Hematopoietic multipotent progenitor cell treated with erythropoietin and hydrocortisone succinate and interleukin-3 and kit ligand, for 4 days (in vitro differentiated cells): Measurements from ENCODE around the gene SYNPO.

Experiments
- DNase-seq: peaks from one replicate; pipeline ENCODE4 v3.0.0-alpha.2; 2015

Gene SYNPO, protein sequence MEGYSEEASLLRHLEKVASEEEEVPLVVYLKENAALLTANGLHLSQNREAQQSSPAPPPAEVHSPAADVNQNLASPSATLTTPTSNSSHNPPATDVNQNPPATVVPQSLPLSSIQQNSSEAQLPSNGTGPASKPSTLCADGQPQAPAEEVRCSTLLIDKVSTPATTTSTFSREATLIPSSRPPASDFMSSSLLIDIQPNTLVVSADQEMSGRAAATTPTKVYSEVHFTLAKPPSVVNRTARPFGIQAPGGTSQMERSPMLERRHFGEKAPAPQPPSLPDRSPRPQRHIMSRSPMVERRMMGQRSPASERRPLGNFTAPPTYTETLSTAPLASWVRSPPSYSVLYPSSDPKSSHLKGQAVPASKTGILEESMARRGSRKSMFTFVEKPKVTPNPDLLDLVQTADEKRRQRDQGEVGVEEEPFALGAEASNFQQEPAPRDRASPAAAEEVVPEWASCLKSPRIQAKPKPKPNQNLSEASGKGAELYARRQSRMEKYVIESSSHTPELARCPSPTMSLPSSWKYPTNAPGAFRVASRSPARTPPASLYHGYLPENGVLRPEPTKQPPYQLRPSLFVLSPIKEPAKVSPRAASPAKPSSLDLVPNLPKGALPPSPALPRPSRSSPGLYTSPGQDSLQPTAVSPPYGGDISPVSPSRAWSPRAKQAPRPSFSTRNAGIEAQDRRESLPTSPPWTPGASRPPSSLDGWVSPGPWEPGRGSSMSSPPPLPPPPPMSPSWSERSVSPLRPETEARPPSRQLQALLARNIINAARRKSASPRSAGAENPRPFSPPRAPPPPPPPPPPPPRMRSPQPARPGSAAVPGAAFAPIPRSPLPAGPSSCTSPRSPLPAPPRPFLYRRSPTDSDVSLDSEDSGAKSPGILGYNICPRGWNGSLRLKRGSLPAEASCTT

GRCh38 chr5:150640311-150641005 lies at the start of gene SYNPO:
Gene SYNPO, plus strand, starts transcription at chr5:150640660. Its CDS starts 7,616 bp downstream, at chr5:150648276.
- DNase-seq, result no peak

- DNase-seq, result no peak
These were observed 49.3 kb upstream of the SYNPO start for GRCh38 chr5:150590979-150591695.

- peak; percentile 57 for DNase-seq
These were observed 46.9 kb upstream of the SYNPO start for GRCh38 chr5:150593593-150593992.

DNA sequence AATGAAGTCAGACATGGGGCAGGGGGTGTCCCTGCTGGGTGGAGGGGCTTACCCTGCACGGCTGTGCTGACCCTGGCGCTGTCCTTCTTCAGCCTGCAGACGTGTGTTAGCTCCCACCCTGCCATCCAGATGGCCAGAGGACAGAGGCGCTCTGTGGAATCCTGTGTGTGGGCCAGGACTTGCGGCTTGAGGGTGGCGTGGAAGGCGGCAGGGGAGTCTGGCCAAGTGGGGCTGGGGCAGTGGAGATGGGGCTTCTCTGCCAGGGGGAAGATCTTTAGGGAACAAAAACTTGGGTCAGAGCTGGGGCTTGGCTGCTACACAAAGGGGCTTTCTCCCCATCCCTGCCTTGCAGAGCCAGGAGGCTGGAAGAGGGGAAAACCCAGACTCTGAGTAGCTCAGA lies 46.5 kb upstream of the SYNPO start:
- DNase-seq, result no peak

DNA sequence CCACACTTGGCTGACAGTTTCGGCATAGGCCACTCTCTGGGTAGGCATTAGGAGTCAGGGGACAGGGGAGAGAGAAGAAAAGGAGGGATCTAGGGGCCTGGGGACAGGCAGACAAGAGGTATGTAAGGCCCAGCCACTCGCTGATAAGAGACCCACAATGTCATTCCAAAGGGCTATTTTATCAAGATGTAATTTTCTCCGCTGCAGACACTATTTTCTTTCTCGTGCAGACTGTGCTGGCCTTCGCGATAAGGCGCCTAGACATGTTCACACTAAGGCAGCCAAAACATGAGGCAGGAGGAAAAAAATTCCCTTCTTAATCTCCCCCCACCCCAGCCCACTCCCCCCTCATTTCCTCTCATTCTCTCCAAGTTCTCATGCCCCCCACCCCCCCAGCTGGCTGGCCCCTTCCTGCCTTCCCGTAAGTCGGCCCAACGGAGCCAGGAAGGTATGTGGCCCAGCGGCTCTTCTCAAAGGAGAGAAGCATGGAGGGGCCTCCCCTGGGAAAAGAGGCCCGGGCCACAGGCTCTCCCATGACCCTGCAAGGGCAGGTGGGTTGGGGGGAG lies 44.9 kb upstream of the SYNPO start:
- peak; percentile 78 for DNase-seq

- peak; percentile 13 for DNase-seq
These were observed 44.1 kb upstream of the SYNPO start for GRCh38 chr5:150596313-150596712.

GRCh38 chr5:150596826-150597225 lies 43.6 kb upstream of the SYNPO start:
- peak; percentile 50 for DNase-seq

- no peak for DNase-seq
These were observed 42.5 kb upstream of the SYNPO start for GRCh38 chr5:150598006-150598405.

GRCh38 chr5:150598821-150599273 lies 41.6 kb upstream of the SYNPO start:
- no peak for DNase-seq

DNA sequence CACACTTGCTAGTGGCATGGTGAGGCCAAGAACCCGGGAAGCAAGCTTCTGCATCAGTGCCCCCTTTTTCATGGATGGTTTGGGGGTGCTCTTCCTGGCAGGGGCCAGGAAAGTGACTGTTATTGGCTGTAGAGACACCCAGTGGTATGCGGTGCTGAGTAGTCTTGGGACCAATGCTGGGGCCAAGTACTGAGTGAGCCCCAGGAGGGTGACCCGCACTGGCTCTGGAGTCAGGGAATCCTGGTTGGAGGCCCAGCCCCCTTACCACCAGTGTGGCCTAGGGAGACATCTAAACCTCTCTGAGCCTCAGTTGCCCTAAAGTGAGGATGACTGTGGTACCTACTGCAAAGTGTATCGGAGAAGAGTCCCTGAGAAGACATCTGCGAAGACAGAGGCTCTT lies 41.2 kb upstream of the SYNPO start:
- no peak for DNase-seq

- DNase-seq, result no peak
These were observed 40.4 kb upstream of the SYNPO start for GRCh38 chr5:150599917-150600511.

DNA sequence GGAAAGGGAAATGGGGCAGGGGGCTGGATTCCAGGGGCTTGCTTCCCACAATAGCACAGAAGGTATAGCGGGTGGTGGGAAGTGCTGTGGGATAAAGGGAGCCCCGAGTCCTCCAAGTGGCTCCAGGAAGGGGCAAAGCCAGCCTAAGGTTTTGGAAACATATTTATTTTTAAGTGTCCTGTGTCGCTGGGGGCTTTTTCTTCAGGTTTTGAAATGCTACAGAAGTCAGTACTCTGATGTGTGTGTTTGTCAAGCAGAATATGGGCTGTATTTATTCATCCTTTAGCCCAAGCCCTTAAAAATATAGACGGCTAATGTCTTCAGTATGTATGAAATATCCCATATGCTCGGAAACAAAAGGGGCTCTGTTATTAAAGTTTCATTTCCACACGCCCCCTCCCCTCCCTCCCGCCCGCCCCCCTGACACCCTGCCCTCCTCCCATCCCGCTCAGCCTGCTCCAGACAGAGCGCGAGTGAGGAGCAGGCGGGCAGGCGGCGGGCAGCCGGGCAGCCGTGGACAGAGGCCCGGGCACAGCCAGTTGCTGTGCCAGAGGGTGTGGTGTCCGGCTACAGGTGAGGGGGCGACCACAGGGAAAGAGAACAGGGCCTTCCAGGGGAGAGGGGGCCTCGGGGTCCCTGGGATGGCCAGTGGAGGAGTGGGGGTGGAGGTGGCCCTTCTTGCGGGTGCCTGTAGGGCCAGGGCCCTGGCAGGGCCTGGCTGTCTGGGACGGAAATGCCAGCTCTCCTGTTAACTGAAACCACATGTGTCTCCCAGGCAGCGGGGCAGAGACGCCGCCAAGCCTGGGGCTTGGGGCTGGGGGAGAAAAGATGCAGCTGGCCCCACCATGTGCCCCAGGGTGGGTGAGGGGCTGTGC lies 39.6 kb upstream of the SYNPO start:
- DNase-seq, result no peak

DNA sequence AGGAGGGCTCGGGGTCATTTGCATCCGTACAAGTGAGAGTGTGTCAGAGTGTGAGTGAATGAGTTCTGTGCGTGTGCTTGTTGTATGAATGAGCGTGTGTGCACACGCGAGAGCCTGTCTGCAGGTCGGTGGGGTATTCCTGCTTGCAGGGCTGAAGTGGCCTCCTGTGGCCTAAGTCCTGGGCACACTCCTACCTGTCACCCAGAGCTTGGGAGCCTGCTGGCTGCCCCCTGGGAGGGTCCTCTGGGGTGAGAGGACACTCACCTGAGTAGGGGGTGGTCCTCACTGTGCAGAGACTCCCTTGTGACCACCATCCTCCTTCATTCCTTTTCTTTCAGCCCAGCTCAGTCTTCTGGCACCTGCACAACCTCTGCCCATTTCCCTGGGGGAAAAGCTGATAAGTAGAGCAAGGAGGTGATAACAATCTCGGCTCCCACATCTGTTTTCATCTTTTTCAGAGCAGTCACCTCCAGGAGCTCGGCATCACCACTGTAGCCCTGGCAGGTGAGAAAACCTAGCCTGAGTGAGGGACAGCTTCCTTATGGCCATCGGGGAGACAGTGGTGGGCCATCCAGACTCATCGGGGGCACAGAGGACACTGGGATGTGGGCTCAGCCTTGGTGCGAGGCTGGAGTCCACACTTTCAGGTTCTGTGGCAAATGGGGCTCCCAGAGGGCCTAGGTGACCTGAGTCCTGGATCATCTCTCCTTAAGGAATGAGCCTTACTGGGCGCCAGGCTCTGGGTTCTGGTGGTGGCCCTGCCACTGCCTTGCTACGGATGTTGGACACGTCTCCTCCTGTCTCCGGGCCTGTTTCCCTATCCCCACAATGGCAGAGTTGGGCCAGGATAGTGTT lies 38.7 kb upstream of the SYNPO start:
- DNase-seq, result no peak

DNA sequence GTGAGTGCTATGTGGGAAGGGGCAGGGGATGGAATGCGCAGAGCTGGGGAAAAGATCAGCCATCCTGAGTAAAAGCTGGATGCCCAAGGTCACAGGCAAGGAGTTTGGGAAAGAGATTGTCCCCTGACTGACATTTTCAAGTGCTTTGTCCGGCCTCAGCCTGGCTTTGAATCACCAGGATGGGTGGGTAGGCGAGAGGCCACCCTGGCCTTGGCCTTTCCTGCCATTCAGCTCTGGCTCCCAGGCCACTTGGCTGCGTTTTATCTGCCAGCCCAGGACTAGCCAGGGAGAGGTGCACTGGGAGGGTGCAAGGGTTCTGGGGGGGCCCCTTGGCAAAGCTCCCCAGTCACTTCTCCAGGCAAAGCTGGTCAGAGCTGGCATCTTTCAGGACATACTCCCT lies 37.4 kb upstream of the SYNPO start:
- DNase-seq, result no peak

DNA sequence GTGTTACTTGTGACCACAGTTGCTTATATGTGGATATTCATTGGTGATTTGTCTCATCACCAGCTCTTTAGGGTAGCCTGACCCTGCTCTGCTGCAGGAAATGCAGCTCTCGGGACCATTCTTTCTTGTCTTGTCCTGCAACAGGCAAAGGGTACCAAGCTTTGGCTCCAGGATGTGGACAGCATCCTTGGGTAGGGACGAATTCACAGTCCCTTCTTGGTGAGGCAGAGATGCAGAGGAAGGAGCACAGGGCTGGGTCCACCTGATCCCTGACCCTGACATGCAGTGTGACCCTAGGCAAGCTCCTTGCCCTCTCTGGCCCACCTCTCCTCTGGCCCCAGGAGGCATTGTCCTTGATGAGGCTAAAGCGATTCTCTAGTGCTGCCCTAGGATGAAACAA lies 37.0 kb upstream of the SYNPO start:
- no peak for DNase-seq

GRCh38 chr5:150604010-150604409 lies 36.5 kb upstream of the SYNPO start:
- no peak for DNase-seq

GRCh38 chr5:150604894-150605440 lies 35.5 kb upstream of the SYNPO start:
- no peak for DNase-seq

GRCh38 chr5:150605546-150605945 lies 34.9 kb upstream of the SYNPO start:
- no peak for DNase-seq

- no peak for DNase-seq
These were observed 34.0 kb upstream of the SYNPO start for GRCh38 chr5:150606476-150606875.
